ENCODE measurements around the gene FAM13A.

DNA sequence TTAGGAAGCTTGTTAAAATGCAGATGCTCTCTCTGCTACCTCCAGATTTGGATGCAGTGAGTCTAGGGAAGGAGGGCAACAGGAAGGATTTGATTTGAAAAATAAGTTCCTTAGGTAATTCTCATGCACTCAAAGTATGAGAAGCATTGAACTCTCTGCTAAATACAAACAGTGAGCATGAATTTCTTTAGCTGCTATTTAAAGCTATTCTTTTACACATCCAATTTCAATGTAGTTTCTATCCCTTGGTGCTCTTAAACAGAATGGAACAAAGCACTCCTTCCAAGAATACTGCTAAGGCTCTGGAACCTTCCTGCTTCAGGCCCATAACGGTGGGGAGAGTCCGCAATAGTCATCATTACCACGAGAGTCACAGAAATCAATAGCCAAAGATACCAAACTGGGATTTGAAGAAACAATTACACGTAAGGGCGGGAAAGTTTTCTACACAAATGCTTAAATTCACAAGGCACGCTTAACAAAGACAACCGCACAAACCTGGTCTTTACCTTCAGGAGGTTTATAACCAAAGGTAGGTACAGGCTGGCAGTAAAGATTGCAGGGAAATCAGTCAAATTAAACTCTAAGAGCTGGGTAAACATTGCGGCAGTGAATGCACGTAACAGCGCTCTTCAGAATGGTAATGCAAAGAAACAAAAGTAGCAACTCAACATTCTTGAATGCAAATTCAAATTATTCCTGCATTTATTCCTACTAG, 236.1 kb downstream of the FAM13A start:
- TF ChIP-seq CTCF (IDR thresholded peaks at IDR 0.05; ENCODE audit: low read depth, low read length) (no peak), POLR2A (IDR thresholded peaks at IDR 0.05; ENCODE audit: extremely low read depth, insufficient read length) (no peak), MYC (IDR thresholded peaks at IDR 0.05; ENCODE audit: low read depth, low read length) (no peak)
- TF ChIP-seq, protein P1, sequence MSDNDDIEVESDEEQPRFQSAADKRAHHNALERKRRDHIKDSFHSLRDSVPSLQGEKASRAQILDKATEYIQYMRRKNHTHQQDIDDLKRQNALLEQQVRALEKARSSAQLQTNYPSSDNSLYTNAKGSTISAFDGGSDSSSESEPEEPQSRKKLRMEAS (IDR thresholded peaks at IDR 0.05; ENCODE audit: low read depth, low read length): no peak
